Caco-2 (cell line): Measurements from ENCODE around the gene L3MBTL4. TPM values are rescaled to one million over a fixed set of nuclear protein-coding genes. Genes with fewer than 3 reads are reported as not detected.

Experiments
- BruUV-seq: library from RNA; stranded (reverse); fragments of 400-500 nt; replicated peaks from 2 replicates; lab custom pipeline; 2021; lab: Mats Ljungman, UMichigan
- CTCF ChIA-PET: fragments of 300-600 bp; sonication (Branson Sonifier 250); formaldehyde crosslinking; loops from one replicate; lab custom pipeline; 2022; ENCODE audit warnings: antibody characterized with exemption; lab: Charles Lee
- POLR2A ChIA-PET: fragments of 300-600 bp; sonication (Branson Sonifier 250); formaldehyde crosslinking; loops from one replicate; lab custom pipeline; 2022; ENCODE audit warnings: antibody characterized with exemption; lab: Charles Lee
- DNase-seq, 2 experiments: peaks; one replicate each; pipeline versions ENCODE4 v3.0.0 to v3.0.0-alpha.2; 2020 to 2022
- H3K27me3 ChIP-seq: replicated peaks from 2 replicates; pipeline ENCODE4 v1.6.0; 2011; ENCODE audit warnings: low read length; ENCODE audit not compliant: control insufficient read depth, insufficient read depth
- H3K36me3 ChIP-seq: 2 replicates; pipeline ENCODE4 v1.5.1; 2011; ENCODE audit warnings: low read length; ENCODE audit not compliant: control insufficient read depth, insufficient read depth
- H3K4me1 ChIP-seq: fragments of 250-450 bp; sonication (Bioruptor Pico); 2 replicates; pipeline ENCODE4 v1.5.1; 2020; ENCODE audit warnings: mild to moderate bottlenecking
- H3K4me3 ChIP-seq: 2 replicates; pipeline ENCODE4 v1.5.1; 2011; ENCODE audit warnings: low read depth, mild to moderate bottlenecking, control low read depth, low read length
- H3K9me3 ChIP-seq: fragments of 250-450 bp; sonication (Bioruptor Pico); 2 replicates; pipeline ENCODE4 v1.5.1; 2020; ENCODE audit warnings: mild to moderate bottlenecking, moderate library complexity
- H3K27ac Mint-ChIP-seq: one replicate; pipeline ENCODE4 v1.8.0; 2022; ENCODE audit warnings: mixed read lengths; ENCODE audit not compliant: unreplicated experiment
- H3K27me3 Mint-ChIP-seq: one replicate; pipeline ENCODE4 v1.8.0; 2022; ENCODE audit warnings: mixed read lengths; ENCODE audit not compliant: insufficient read depth, unreplicated experiment
- H3K36me3 Mint-ChIP-seq: one replicate; pipeline ENCODE4 v1.8.0; 2022; ENCODE audit warnings: mild to moderate bottlenecking, mixed read lengths; ENCODE audit not compliant: insufficient read depth, unreplicated experiment
- H3K4me1 Mint-ChIP-seq: one replicate; pipeline ENCODE4 v1.8.0; 2022; ENCODE audit warnings: low read depth, mixed read lengths; ENCODE audit not compliant: unreplicated experiment
- H3K4me3 Mint-ChIP-seq: one replicate; pipeline ENCODE4 v1.8.0; 2022; ENCODE audit warnings: mild to moderate bottlenecking, moderate library complexity, mixed read lengths; ENCODE audit not compliant: unreplicated experiment
- H3K9me3 Mint-ChIP-seq: one replicate; pipeline ENCODE4 v1.8.0; 2022; ENCODE audit warnings: mixed read lengths; ENCODE audit not compliant: unreplicated experiment
- CTCF ChIP-seq, 2 experiments: fragments of 200-600 bp in 1 of 2; IDR thresholded peaks; 1 replicate in 1 of 2; 2 replicates in 1 of 2; pipeline versions ENCODE4 v1.5.1 to v1.8.0; 2011 to 2022; ENCODE audit warnings: antibody characterized with exemption in 1 of 2, control low read depth in 1 of 2, inconsistent platforms in 1 of 2, low read depth in 1 of 2, low read length in 1 of 2, mild to moderate bottlenecking in 1 of 2, moderate library complexity in 1 of 2; ENCODE audit not compliant: insufficient read depth in 1 of 2, severe bottlenecking in 1 of 2, unreplicated experiment in 1 of 2
- intact Hi-C: fragments of 100-400 bp; cut with micrococcal nuclease; formaldehyde crosslinking; loops from one replicate; pipeline ENCODE4 v1.10.0; 2022; ENCODE audit not compliant: unreplicated experiment
- total RNA-seq: library from RNA; stranded (reverse); gene quantifications from 2 replicates; pipeline ENCODE4 v1.2.3, GENCODE V29; 2022

L3MBTL4 gene
- total RNA-seq, 1 experiment from 2014 or later = 0.23 TPM

GRCh38 chr18:6204476-6204875, 210.2 kb downstream of the L3MBTL4 start:
- ChIA-PET POLR2A (no interaction called here), CTCF (no interaction called here)
- H3K4me1 Mint-ChIP-seq = no peaks in the 10 kb centered on the region
- intact Hi-C loops = no loop called here
- H3K4me3 Mint-ChIP-seq = no peak overlapping the region
- Histone ChIP-seq H3K27me3 (no peaks in the 10 kb centered on the region), H3K9me3 (no peaks in the 10 kb centered on the region), H3K4me1 (no peaks in the 10 kb centered on the region), H3K4me3 (no peak overlapping the region), H3K36me3 (no peaks in the 10 kb centered on the region)
- H3K27me3 Mint-ChIP-seq = peaks cover 4% of the 10 kb centered on the region
- no peak for TF ChIP-seq CTCF (IDR thresholded peaks at IDR 0.05; ENCODE audit: insufficient read depth in 1 of 2, low read depth in 1 of 2, low read length in 1 of 2, severe bottlenecking in 1 of 2, unreplicated experiment in 1 of 2)
- no peaks in the 10 kb centered on the region for H3K9me3 Mint-ChIP-seq
- no peaks in the 10 kb centered on the region for H3K36me3 Mint-ChIP-seq
- no peak for DNase-seq
- BruUV-seq = no TSS peak
- H3K27ac Mint-ChIP-seq = no peak overlapping the region

- Mint-ChIP-seq H3K36me3 (no peaks in the 10 kb centered on the region), H3K9me3 (no peaks in the 10 kb centered on the region), H3K27ac (no peak overlapping the region), H3K4me3 (no peak overlapping the region), H3K27me3 (peaks cover 7% of the 10 kb centered on the region), H3K4me1 (no peaks in the 10 kb centered on the region)
- ChIA-PET CTCF (no interaction called here), POLR2A (no interaction called here)
- no peak for DNase-seq
- Histone ChIP-seq H3K4me1 (no peaks in the 10 kb centered on the region), H3K27me3 (no peaks in the 10 kb centered on the region), H3K36me3 (no peaks in the 10 kb centered on the region), H3K4me3 (no peak overlapping the region), H3K9me3 (no peaks in the 10 kb centered on the region)
- BruUV-seq = no TSS peak
- TF ChIP-seq CTCF (IDR thresholded peaks at IDR 0.05; ENCODE audit: insufficient read depth in 1 of 2, low read depth in 1 of 2, low read length in 1 of 2, severe bottlenecking in 1 of 2, unreplicated experiment in 1 of 2) = no peak
- intact Hi-C loops = no loop called here
Observed at GRCh38 chr18:6203791-6204190, 210.9 kb downstream of the L3MBTL4 start.

GRCh38 chr18:6202861-6203260, 211.8 kb downstream of the L3MBTL4 start:
- BruUV-seq = no TSS peak
- Mint-ChIP-seq H3K36me3 (no peaks in the 10 kb centered on the region), H3K27ac (no peak overlapping the region), H3K27me3 (peaks cover 8% of the 10 kb centered on the region), H3K4me3 (no peak overlapping the region), H3K9me3 (no peaks in the 10 kb centered on the region), H3K4me1 (no peaks in the 10 kb centered on the region)
- Histone ChIP-seq H3K9me3 (no peaks in the 10 kb centered on the region), H3K4me1 (no peaks in the 10 kb centered on the region), H3K27me3 (no peaks in the 10 kb centered on the region), H3K4me3 (no peak overlapping the region), H3K36me3 (no peaks in the 10 kb centered on the region)
- TF ChIP-seq CTCF (IDR thresholded peaks at IDR 0.05; ENCODE audit: insufficient read depth in 1 of 2, low read depth in 1 of 2, low read length in 1 of 2, severe bottlenecking in 1 of 2, unreplicated experiment in 1 of 2) = no peak
- DNase-seq = no peak
- intact Hi-C loops = no loop called here
- CTCF ChIA-PET = no interaction called here
- POLR2A ChIA-PET = no interaction called here
